PC-9 (cell line): ENCODE data around the gene SPHK1. TPM values are rescaled to one million over a fixed set of nuclear protein-coding genes. Genes with fewer than 3 reads are reported as not detected.

Experiments
- BruUV-seq: library from RNA; stranded (reverse); fragments of 400-500 nt; replicated peaks from 2 replicates; lab custom pipeline; 2021; lab: Mats Ljungman, UMichigan
- CTCF ChIA-PET: fragments of 300-600 bp; sonication (Branson Sonifier 250); formaldehyde crosslinking; loops from one replicate; lab custom pipeline; 2022; ENCODE audit warnings: antibody characterized with exemption; lab: Charles Lee
- POLR2A ChIA-PET: fragments of 300-600 bp; sonication (Branson Sonifier 250); formaldehyde crosslinking; loops from one replicate; lab custom pipeline; 2022; ENCODE audit warnings: antibody characterized with exemption; ENCODE audit not compliant: unreplicated experiment; lab: Charles Lee
- DNase-seq, 2 experiments: peaks; one replicate each; pipeline versions ENCODE4 v3.0.0 to v3.0.0-alpha.2; 2015 to 2022; ENCODE audit warnings: mixed read lengths in 1 of 2
- H2AFZ ChIP-seq: fragments of 200-600 bp; sonication (generic); 2 replicates; pipeline ENCODE4 v1.8.1; 2017; ENCODE audit warnings: antibody characterized with exemption
- H3F3A ChIP-seq: fragments of 200-600 bp; sonication (generic); 2 replicates; pipeline ENCODE4 v1.8.1; 2017; ENCODE audit warnings: antibody characterized with exemption, mild to moderate bottlenecking, low read depth; ENCODE audit not compliant: insufficient read depth
- H3K27ac ChIP-seq: fragments of 200-600 bp; sonication (generic); 2 replicates; pipeline ENCODE4 v1.6.1; 2016; ENCODE audit warnings: mixed run types
- H3K27me3 ChIP-seq: fragments of 200-600 bp; sonication (generic); 2 replicates; pipeline ENCODE4 v1.6.1; 2016; ENCODE audit warnings: low read depth, mixed run types; ENCODE audit not compliant: insufficient read depth
- H3K36me3 ChIP-seq: fragments of 200-600 bp; sonication (generic); 2 replicates; pipeline ENCODE4 v1.6.1; 2016; ENCODE audit warnings: low read depth, mixed run types
- H3K4me1 ChIP-seq: fragments of 200-600 bp; sonication (generic); replicated peaks from 2 replicates; pipeline ENCODE4 v1.6.1; 2016; ENCODE audit warnings: mixed run types; ENCODE audit not compliant: insufficient read depth
- H3K4me2 ChIP-seq: fragments of 200-600 bp; sonication (generic); 2 replicates; pipeline ENCODE4 v1.6.1; 2017; ENCODE audit warnings: mixed run types
- H3K4me3 ChIP-seq: fragments of 200-600 bp; sonication (generic); 2 replicates; pipeline ENCODE4 v1.6.1; 2016; ENCODE audit warnings: mixed run types
- H3K79me2 ChIP-seq: fragments of 200-600 bp; sonication (generic); 2 replicates; pipeline ENCODE4 v1.6.1; 2017; ENCODE audit warnings: low read depth, mixed run types
- H3K9me2 ChIP-seq: fragments of 200-600 bp; sonication (generic); 2 replicates; pipeline ENCODE4 v1.8.1; 2017; ENCODE audit warnings: mild to moderate bottlenecking; ENCODE audit not compliant: insufficient read depth
- H3K9me3 ChIP-seq: fragments of 200-600 bp; sonication (generic); 2 replicates; pipeline ENCODE4 v1.8.1; 2016; ENCODE audit warnings: low read depth; ENCODE audit not compliant: insufficient read depth
- H4K20me1 ChIP-seq: fragments of 200-600 bp; sonication (generic); 2 replicates; pipeline ENCODE4 v1.8.1; 2017; ENCODE audit not compliant: insufficient read depth
- CTCF ChIP-seq: fragments of 200-600 bp; sonication (generic); conservative IDR thresholded peaks from 2 replicates; pipeline ENCODE4 v1.6.1; 2017; ENCODE audit warnings: mixed run types, antibody characterized with exemption, mild to moderate bottlenecking, moderate library complexity
- EZH2 ChIP-seq: fragments of 200-600 bp; sonication (generic); IDR thresholded peaks from 2 replicates; pipeline ENCODE4 v1.8.0; 2017; ENCODE audit warnings: antibody characterized with exemption, low read depth
- intact Hi-C: fragments of 100-400 bp; cut with micrococcal nuclease; formaldehyde crosslinking; loops from one replicate; pipeline ENCODE4 v1.10.0; 2022; ENCODE audit not compliant: unreplicated experiment
- total RNA-seq: library from RNA; stranded (reverse); gene quantifications from 2 replicates; pipeline ENCODE4 v1.2.3, GENCODE V29; 2021

SPHK1 gene
- total RNA-seq, 1 experiment from 2014 or later = 5.5 TPM

GRCh38 chr17:76397687-76398522 lies 13.5 kb downstream of the SPHK1 start:
- Histone ChIP-seq H3K9me3 (no peaks in the 10 kb centered on the region), H3K4me3 (no peak overlapping the region), H3K9me2 (no peaks in the 10 kb centered on the region), H3K36me3 (no peaks in the 10 kb centered on the region), H2AFZ (no peak overlapping the region), H3K27me3 (no peaks in the 10 kb centered on the region), H4K20me1 (no peaks in the 10 kb centered on the region), H3K4me1 (no peaks in the 10 kb centered on the region), H3K4me2 (no peak overlapping the region), H3K27ac (no peak overlapping the region), H3K79me2 (no peaks in the 10 kb centered on the region), H3F3A (no peaks in the 10 kb centered on the region; the same call in 1 of the 2 replicates)
- ChIA-PET CTCF (interaction anchor here (0.5 to 2.0 kb wide), 11 partner anchors 8 to 95 kb away, joined by 3 to 11 read pairs (median 5); partner anchors contain the start of genes PRPSAP1 and SPHK1), POLR2A (no interaction called here)
- TF ChIP-seq CTCF (peak; percentile 89), EZH2 (no peak)
- DNase-seq = peak; percentile 59 to 84
- intact Hi-C loops = loop anchor here (1.0 kb wide), 2 partner anchors 33 to 96 kb away; no protein-coding TSS in a partner anchor
- no TSS peak for BruUV-seq

- H3K9me3 ChIP-seq = no peaks in the 10 kb centered on the region
- ChIA-PET POLR2A (interaction anchor here (0.6 kb wide), 1 partner anchor 45 kb away, joined by 3 read pairs; the partner anchor contains the start of gene PRPSAP1), CTCF (interaction anchor here (0.8 to 2.0 kb wide), 7 partner anchors 8 to 96 kb away, joined by 3 to 11 read pairs (median 6); partner anchors contain the start of genes PRPSAP1 and SPHK1)
- no TSS peak for BruUV-seq
- no peak overlapping the region for H3K4me3 ChIP-seq
- H4K20me1 ChIP-seq = no peaks in the 10 kb centered on the region
- no peaks in the 10 kb centered on the region for H3K36me3 ChIP-seq
- no peak overlapping the region for H2AFZ ChIP-seq
- no peak overlapping the region for H3K4me2 ChIP-seq
- DNase-seq = peak in 1 of 2 experiments; percentile 51
- H3K27ac ChIP-seq = no peak overlapping the region
- H3K27me3 ChIP-seq = no peaks in the 10 kb centered on the region
- no peaks in the 10 kb centered on the region for H3K4me1 ChIP-seq
- TF ChIP-seq EZH2 (no peak), CTCF (no peak)
- no peaks in the 10 kb centered on the region; the same call in 1 of the 2 replicates for H3F3A ChIP-seq
- intact Hi-C loops = loop anchor here (1.0 kb wide), 3 partner anchors 33 to 96 kb away; no protein-coding TSS in a partner anchor
- no peaks in the 10 kb centered on the region for H3K79me2 ChIP-seq
- no peaks in the 10 kb centered on the region for H3K9me2 ChIP-seq
Measured at GRCh38 chr17:76398523-76399174, 14.2 kb downstream of the SPHK1 start.
